ENCODE results near the gene CELF1. TPM values are rescaled to one million over a fixed set of nuclear protein-coding genes. Genes with fewer than 3 reads are reported as not detected.

The CELF1 gene
- total RNA-seq, 2 donors from 2014 or later = 118 to 143 TPM

GRCh38 chr11:47516984-47517853 is 35.7 kb downstream of the CELF1 start:
- ATAC-seq (replicated peaks) = no peak
- peaks cover 27% of the 10 kb centered on the region for H3K36me3 Mint-ChIP-seq (ENCODE audit: low read depth)
- peak overlapping the region; percentile 15 for H3K27ac Mint-ChIP-seq
- no peaks in the 10 kb centered on the region for H3K27me3 Mint-ChIP-seq
- H3K4me1 Mint-ChIP-seq = peaks cover 36% of the 10 kb centered on the region
- H3K9me3 Mint-ChIP-seq = no peaks in the 10 kb centered on the region
- no peak overlapping the region for H3K4me3 Mint-ChIP-seq

DNA sequence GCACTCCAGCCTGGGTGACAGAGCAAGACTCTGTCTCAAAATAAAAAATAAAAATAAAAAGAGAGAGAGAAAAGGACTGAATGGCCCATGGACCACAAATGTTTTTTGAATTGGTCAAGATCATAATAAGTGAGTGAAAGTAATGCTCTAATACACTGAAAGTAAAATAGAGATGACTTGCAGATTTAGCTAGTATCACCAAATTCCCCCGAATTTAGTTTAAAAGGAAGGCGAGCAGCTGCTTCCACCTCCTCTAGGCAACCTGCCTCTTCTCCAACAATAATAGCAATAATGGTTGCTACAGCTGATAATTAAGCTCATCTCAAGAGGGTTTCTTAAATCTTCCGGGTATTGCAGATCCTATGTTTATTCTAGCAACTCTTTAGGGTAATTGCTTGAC is 36.8 kb downstream of the CELF1 start:
- Mint-ChIP-seq H3K27ac (no peak overlapping the region), H3K4me3 (no peak overlapping the region), H3K9me3 (no peaks in the 10 kb centered on the region)

GRCh38 chr11:47514825-47515647 is 37.9 kb downstream of the CELF1 start:
- Mint-ChIP-seq H3K27ac (peak overlapping the region; percentile 67), H3K9me3 (no peaks in the 10 kb centered on the region), H3K4me1 (peaks cover 38% of the 10 kb centered on the region), H3K36me3 (ENCODE audit: low read depth) (peaks cover 29% of the 10 kb centered on the region), H3K4me3 (peak overlapping the region; percentile 59), H3K27me3 (no peaks in the 10 kb centered on the region)
- peak; percentile 97 for ATAC-seq (replicated peaks)

More for the DNA sequence above, 36.8 kb downstream of the CELF1 start:
- peaks cover 36% of the 10 kb centered on the region for H3K4me1 Mint-ChIP-seq
- peaks cover 33% of the 10 kb centered on the region for H3K36me3 Mint-ChIP-seq (ENCODE audit: low read depth)
- no peaks in the 10 kb centered on the region for H3K27me3 Mint-ChIP-seq
- no peak for ATAC-seq (replicated peaks)

GRCh38 chr11:47512701-47513100 is 40.2 kb downstream of the CELF1 start:
- H3K4me1 Mint-ChIP-seq = peaks cover 42% of the 10 kb centered on the region
- no peak for ATAC-seq (replicated peaks)
- H3K27me3 Mint-ChIP-seq = no peaks in the 10 kb centered on the region
- peak overlapping the region; percentile 59 for H3K4me3 Mint-ChIP-seq
- peaks cover 25% of the 10 kb centered on the region for H3K36me3 Mint-ChIP-seq (ENCODE audit: low read depth)
- no peaks in the 10 kb centered on the region for H3K9me3 Mint-ChIP-seq
- H3K27ac Mint-ChIP-seq = peak overlapping the region; percentile 67

GRCh38 chr11:47511917-47512316 is 41.0 kb downstream of the CELF1 start:
- Mint-ChIP-seq H3K4me1 (peaks cover 50% of the 10 kb centered on the region), H3K36me3 (ENCODE audit: low read depth) (peaks cover 27% of the 10 kb centered on the region), H3K27ac (no peak overlapping the region), H3K9me3 (no peaks in the 10 kb centered on the region), H3K4me3 (no peak overlapping the region), H3K27me3 (no peaks in the 10 kb centered on the region)
- no peak for ATAC-seq (replicated peaks)

DNA sequence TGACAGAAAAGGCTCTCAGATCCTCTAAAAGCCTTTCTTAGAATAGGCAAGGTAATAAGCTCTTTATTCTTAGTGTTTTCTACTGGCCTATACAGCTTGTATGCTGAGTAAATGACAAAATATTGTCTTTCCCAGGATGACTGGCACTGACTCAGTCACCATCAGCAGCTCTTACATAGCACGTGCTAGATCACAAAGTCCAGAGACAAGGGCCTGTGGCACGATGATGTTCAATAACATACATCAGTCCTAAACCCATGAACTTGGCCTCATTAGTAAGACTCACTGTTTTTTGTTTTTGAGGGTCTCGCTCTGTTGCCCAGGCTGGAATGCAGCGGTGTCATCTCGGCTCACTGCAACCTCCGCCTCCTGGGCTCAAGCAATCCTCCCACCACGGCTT is 42.7 kb downstream of the CELF1 start:
- Mint-ChIP-seq H3K4me3 (peak overlapping the region; percentile 49), H3K27ac (peak overlapping the region; percentile 75)

DNA sequence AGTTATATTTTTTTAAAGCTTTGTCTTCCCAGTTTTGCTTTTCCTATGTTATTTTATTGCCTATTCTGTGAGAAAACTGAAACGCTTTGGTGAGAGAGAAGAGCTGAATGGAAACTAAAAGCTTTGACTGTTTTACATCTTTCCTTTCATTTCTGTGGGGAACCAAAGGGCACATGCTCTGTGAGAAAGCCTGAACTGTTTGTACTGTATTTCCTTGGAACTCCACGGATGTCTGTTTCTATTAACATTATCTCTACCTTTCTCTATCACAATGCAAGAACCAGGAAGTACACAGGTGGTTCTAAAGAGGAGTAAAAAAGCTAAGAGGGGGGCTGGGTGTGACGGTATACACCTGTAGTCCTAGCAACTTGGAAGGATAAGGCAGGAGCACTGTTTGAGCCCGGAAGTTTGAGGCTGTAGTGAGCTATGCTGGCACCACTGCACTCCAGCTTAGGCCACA is 43.8 kb downstream of the CELF1 start:
- H3K4me1 Mint-ChIP-seq = peaks cover 45% of the 10 kb centered on the region

More for the DNA sequence above, 42.7 kb downstream of the CELF1 start:
- peaks cover 37% of the 10 kb centered on the region for H3K36me3 Mint-ChIP-seq (ENCODE audit: low read depth)
- peak; percentile 78 for ATAC-seq (replicated peaks)
- no peaks in the 10 kb centered on the region for H3K27me3 Mint-ChIP-seq
- peaks cover 51% of the 10 kb centered on the region for H3K4me1 Mint-ChIP-seq
- H3K9me3 Mint-ChIP-seq = no peaks in the 10 kb centered on the region

GRCh38 chr11:47508240-47508957 is 44.5 kb downstream of the CELF1 start:
- H3K4me1 Mint-ChIP-seq = peaks cover 44% of the 10 kb centered on the region
- H3K9me3 Mint-ChIP-seq = no peaks in the 10 kb centered on the region
- ATAC-seq (replicated peaks) = no peak
- peak overlapping the region; percentile 75 for H3K27ac Mint-ChIP-seq
- peak overlapping the region; percentile 49 for H3K4me3 Mint-ChIP-seq
- H3K36me3 Mint-ChIP-seq (ENCODE audit: low read depth) = peaks cover 51% of the 10 kb centered on the region
- no peaks in the 10 kb centered on the region for H3K27me3 Mint-ChIP-seq

More for the DNA sequence above, 43.8 kb downstream of the CELF1 start:
- Mint-ChIP-seq H3K27ac (peak overlapping the region; percentile 75), H3K27me3 (no peaks in the 10 kb centered on the region), H3K36me3 (ENCODE audit: low read depth) (peaks cover 44% of the 10 kb centered on the region), H3K4me3 (peak overlapping the region; percentile 49), H3K9me3 (no peaks in the 10 kb centered on the region)
- ATAC-seq (replicated peaks) = peak; percentile 34

DNA sequence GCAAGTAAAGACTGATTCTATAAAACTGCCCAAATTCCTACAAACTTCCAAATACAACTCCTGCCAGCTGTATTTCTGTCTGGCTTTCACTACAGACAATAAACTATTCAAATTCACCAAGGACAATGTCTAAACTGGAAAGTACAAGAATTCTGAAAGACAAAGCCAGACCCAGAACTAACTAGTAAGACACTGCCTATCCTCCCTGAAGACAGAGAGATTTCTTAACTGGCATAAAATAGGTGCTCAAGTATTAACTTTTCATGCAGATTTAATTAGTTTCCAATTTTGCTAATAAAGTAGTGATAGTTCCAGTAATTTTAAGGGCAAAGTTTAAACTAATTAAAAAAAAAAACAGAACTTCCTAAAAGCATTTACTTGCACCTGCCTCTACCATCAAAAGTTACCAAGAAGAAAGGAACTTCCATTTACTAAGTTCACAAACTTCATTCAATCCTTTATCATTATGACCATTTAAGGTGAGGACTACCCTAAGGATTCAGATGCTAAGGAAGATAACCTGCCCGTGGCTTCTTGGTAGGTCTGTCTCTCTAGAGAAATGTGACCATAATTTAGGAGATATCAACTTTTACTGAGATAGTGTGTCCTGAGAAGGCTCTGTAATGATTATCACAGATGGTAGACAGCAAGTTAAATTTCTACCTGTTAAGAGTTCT is 45.2 kb downstream of the CELF1 start:
- H3K9me3 Mint-ChIP-seq = no peaks in the 10 kb centered on the region
- peak overlapping the region; percentile 49 for H3K4me3 Mint-ChIP-seq
- H3K4me1 Mint-ChIP-seq = peaks cover 51% of the 10 kb centered on the region
- ATAC-seq (replicated peaks) = no peak
- no peaks in the 10 kb centered on the region for H3K27me3 Mint-ChIP-seq
- peaks cover 58% of the 10 kb centered on the region for H3K36me3 Mint-ChIP-seq (ENCODE audit: low read depth)
- peak overlapping the region; percentile 75 for H3K27ac Mint-ChIP-seq

DNA sequence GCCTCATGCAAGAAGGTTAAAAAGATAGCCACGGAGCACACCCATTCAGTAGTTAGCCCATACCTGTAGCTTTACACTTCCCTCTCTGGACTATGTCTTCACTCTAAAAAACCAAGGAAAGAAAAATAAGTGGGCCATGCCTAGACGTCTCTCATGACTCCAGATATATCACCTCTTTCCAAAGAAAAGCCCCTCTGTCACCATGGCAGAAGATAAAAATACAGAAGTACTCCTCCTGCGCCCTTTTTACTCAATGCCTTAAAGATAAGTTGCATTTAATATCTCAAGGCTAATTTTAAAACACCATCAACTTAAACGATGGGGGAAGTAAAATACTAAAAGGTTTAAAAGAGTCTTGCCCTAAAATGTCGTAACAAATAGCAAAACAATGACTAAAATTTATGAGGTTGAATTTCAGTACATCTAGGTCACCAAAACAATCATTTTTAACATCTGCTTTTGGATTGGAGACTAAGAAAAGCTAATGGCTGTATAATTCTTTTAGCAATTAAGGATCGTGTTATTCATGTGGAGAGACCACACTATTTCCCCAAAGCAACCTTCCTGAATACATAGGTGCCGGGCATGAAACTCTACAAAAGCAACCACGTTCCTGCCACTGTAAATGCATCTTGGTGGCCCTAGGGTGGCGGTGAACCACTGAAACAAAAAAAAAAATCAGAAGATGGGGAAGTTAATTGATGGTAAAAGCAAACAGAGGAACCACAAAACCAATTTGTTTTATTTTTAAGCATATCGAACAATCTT is 46.0 kb downstream of the CELF1 start:
- H3K27ac Mint-ChIP-seq = peak overlapping the region; percentile 75

DNA sequence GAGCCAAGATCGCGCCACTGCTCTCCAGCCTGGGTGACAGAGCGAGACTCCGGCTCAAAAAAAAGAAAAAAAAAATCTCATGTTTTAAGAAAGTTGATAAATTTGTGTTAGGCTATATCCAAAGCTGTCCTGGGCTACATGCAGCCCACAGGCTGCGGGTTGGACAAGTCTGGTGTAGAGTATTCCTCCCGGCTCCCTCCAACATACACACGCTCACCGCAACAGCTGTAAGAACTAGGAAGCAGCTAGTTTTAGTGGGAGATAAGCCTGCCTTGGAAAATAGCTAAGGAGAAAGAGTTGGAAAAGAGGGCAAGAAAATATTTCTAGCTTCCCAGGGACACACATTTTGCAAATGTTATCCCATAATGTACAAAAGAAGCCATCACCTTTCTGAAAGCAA is 46.6 kb downstream of the CELF1 start:
- H3K27ac Mint-ChIP-seq = no peak overlapping the region
- no peaks in the 10 kb centered on the region for H3K9me3 Mint-ChIP-seq
- no peak for ATAC-seq (replicated peaks)
- no peak overlapping the region for H3K4me3 Mint-ChIP-seq
- H3K27me3 Mint-ChIP-seq = no peaks in the 10 kb centered on the region
- H3K36me3 Mint-ChIP-seq (ENCODE audit: low read depth) = peaks cover 67% of the 10 kb centered on the region
- H3K4me1 Mint-ChIP-seq = peaks cover 51% of the 10 kb centered on the region

More for the DNA sequence above, 46.0 kb downstream of the CELF1 start:
- H3K36me3 Mint-ChIP-seq (ENCODE audit: low read depth) = peaks cover 65% of the 10 kb centered on the region
- ATAC-seq (replicated peaks) = no peak
- H3K4me3 Mint-ChIP-seq = peak overlapping the region; percentile 49
- no peaks in the 10 kb centered on the region for H3K9me3 Mint-ChIP-seq
- H3K4me1 Mint-ChIP-seq = peaks cover 51% of the 10 kb centered on the region
- no peaks in the 10 kb centered on the region for H3K27me3 Mint-ChIP-seq

- Mint-ChIP-seq H3K4me1 (peaks cover 50% of the 10 kb centered on the region), H3K36me3 (ENCODE audit: low read depth) (peaks cover 72% of the 10 kb centered on the region), H3K27ac (peak overlapping the region; percentile 79), H3K27me3 (no peaks in the 10 kb centered on the region), H3K4me3 (peak overlapping the region; percentile 9), H3K9me3 (no peaks in the 10 kb centered on the region)
- ATAC-seq (replicated peaks) = peak; percentile 73
Observed at GRCh38 chr11:47504910-47505309, 48.0 kb downstream of the CELF1 start.

- peaks cover 75% of the 10 kb centered on the region for H3K36me3 Mint-ChIP-seq (ENCODE audit: low read depth)
- no peak for ATAC-seq (replicated peaks)
Observed at GRCh38 chr11:47503227-47503626, 49.7 kb downstream of the CELF1 start.

More at GRCh38 chr11:47503227-47503626, 49.7 kb downstream of the CELF1 start:
- Mint-ChIP-seq H3K4me3 (no peak overlapping the region), H3K4me1 (peaks cover 37% of the 10 kb centered on the region), H3K9me3 (no peaks in the 10 kb centered on the region), H3K27me3 (no peaks in the 10 kb centered on the region), H3K27ac (peak overlapping the region; percentile 9)

Measured in activated T-helper 17 cell treated with anti-CD3 and anti-CD28 coated beads, Interleukin-2, amount 50 U/mL, for 72 hours (primary cell).